ENCODE results near the gene RBM8A.

The RBM8A gene

DNA sequence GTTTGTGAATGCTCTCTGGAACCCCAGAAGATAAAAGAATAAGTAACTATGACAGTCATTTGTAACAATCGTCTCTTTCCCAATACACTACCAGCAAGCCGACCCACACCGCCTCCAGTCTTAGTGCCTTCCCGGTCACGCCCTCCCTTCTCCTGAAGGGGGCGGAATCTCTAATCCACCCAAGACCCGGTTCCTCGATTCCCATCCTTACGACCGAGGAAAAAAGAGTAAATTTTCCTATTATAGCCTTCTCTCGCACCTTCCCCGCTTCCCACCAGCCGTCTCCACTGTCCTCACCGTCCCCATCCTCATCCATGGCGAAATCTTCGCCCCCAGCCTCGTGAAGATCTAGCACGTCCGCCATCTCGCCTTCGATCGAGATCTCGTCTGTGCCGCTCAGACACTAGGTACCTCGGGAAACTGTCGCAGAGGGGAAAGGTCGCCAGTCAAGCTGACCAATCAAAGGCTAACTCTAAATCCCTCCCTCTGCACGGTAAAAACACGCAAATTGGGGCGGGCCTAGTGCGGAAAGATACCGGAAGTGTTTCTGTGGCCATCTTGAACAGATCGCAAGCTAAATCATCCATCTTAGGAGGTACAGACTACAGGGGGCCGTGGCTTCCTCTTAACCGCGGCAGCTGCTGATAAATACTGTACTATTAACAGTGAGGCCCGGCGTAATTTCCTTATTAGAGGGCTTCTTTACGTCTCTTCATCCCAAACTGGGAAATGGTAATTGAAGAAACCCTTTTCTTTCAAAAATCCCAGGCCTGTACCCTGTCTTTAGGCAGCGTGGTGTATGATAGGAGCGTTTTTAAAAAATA is at the start of gene RBM8A:
Gene RBM8A, minus strand, starts transcription at position 422 of the 824 bp plus-strand sequence. Its CDS starts 58 bp downstream, at position 364.
- DNase-seq (ENCODE audit: low spot score) = peak; percentile 98

DNA sequence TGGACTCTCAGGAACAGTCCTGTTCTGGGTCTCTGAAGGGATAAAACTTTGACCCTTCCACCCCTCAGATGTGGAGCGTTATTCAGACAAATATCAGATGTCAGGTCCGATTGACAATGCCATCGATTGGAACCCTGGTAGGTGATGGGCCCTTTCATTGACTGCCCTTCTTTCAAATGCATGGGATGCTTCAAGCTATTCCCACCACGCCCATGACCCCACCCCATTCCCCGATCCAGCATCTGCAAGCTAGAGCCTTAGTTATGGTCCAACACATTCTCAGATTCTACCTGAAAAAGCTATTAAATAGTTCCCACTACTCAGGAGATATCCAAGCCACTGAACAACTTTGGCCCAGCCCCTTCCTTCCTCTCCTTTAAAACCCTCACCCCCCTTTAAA is 49.7 kb upstream of the RBM8A start:
- no peak for DNase-seq (ENCODE audit: low spot score)

DNA sequence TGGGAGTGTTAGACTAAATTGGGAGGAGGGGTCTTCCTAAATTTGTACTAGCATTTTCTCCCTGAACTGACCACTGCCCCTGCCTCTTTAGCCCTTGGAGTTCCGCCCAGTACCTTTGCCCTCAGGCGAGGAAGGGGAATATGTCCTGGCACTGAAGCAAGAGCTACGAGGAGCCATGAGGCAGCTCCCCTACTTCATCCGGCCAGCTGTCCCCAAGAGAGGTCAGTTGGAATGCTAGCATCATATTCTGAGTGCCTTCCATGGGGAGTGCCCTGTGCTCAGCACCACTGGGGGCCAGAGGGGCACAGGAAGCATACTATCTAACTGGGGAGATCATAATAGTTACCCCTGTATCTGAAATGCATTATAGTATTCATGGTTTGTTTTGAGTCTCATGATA is 47.9 kb upstream of the RBM8A start:
- DNase-seq (ENCODE audit: low spot score) = no peak

DNA sequence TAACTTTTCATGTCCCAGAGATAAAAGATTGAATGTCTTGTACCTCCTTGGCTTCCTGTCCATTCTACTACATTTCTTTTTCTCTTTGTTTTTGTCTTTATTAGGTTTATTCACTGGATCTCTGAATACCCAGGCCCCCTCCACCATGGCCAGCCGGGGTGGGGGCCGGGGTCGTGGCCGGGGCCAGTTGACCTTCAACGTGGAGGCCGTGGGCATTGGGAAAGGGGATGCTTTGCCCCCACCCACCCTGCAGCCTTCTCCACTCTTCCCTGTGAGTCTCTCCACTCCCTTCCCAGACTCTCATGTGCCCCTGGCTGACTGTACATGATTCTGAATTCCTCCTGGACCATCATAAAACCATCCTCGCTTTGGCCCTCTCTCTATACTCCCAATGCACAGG is 47.4 kb upstream of the RBM8A start:
- DNase-seq (ENCODE audit: low spot score) = no peak

DNA sequence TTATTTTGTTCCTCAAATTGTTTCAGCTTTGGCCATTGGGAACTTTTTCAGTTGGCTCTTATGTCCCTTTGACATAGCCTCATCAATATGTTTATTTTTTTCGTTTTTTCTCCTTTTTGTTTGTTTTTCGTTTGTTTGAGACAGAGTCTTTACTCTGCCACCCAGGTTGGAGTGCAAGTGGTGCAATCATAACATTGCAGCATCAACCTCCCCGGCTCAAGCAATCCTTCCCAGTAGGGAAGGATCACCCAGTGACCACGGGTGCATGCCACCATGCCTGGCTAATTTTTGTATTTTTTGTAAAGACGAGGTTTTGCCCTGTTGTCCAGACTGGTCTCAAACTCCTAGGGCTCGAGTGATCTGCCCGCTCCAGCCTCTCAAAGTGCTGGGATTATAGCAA is 45.3 kb upstream of the RBM8A start:
- no peak for DNase-seq (ENCODE audit: low spot score)

DNA sequence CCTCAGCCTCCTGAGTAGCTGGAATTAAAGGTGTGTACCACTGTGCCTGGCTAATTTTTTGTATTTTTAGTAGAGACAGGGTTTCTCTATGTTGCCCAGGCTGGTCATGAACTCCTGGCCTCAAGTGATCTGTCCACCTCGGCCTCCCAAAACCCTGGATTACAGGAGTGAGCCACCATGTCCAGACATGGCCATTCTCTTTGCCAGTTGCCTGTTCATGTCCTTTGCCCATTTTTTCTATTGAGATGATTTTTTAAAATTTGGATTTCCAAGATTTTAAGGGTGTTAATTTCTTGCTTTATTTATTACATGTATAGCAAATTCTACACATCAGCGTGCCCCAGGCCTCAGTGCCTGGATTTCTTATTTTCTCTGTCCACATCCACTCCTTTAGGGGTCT is 40.0 kb upstream of the RBM8A start:
- DNase-seq (ENCODE audit: low spot score) = no peak

DNA sequence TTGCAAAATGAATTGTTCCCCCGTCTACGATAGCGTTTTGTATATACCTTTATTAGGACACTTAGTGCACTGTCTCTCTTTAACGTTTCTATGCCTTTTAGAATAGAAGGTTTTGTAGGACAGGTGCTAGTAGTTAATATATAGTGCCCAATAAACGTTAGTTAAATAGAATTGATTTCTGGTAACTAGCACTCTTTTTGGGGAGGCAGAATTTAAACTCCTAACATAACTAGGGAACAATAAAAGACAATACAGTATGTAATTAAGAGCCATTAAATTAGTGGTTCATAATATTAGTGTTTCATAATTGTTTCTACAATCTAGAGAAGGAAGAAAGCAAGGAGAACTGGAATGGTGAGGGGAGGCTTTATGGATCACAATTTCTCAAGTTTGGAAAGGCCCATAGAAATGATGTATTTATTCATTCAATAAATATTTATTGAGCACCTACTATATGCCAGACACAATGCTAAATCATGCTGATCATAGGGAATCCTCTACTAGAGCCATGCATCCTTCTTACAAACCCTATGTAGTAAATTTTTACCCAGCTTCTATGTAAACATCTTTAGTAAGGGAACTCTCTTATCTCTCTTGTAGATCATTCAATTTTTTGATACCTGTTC is 37.9 kb upstream of the RBM8A start:
- no peak for DNase-seq (ENCODE audit: low spot score)

DNA sequence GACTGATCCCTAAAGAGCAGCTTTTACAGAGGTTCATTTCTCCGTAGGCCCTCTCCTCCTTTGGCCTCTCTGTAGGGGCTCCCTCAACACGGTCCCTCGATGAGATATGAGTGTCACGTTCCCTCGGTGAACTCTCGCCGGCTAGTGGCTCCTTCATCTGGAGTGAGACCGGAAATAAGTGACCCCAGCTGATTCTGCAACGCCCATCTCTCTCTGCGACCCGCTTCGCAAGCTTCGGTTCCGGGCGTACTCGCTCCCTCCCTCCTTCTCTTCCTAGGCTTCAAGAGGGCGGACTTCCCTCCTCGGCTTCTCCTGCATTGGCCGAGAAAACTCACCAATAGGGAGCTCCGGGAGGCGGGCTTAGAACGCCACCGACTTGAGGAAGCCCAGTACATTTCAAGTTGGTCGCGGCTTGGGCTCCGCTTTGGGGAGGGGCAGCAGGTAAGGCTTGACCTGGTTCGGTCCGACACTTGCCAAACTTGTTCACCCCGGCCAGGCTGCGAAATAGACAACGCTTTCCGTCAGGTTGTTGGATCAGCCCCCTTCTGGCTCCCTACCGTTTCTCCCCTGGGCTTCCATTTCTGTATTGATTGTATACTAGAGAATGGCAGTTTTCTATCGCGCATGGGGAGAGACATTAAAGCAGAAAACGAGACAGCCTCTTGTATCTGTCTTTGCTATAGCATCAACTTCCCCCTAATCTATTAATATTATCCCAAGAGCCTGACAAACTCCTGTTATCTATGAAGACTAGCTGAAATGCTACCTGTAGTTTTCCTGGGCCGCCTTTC is 37.2 kb upstream of the RBM8A start, which contains the start of the genes ANKRD34A and POLR3GL:
Gene ANKRD34A, minus strand, starts transcription at position 248 of the 791 bp plus-strand sequence. CDS start 2,816 bp downstream, outside the sequence.
Gene POLR3GL, plus strand, starts transcription at position 363 of the 791 bp plus-strand sequence. CDS start 10,176 bp downstream, outside the sequence.
- DNase-seq (ENCODE audit: low spot score) = peak; percentile 94

DNA sequence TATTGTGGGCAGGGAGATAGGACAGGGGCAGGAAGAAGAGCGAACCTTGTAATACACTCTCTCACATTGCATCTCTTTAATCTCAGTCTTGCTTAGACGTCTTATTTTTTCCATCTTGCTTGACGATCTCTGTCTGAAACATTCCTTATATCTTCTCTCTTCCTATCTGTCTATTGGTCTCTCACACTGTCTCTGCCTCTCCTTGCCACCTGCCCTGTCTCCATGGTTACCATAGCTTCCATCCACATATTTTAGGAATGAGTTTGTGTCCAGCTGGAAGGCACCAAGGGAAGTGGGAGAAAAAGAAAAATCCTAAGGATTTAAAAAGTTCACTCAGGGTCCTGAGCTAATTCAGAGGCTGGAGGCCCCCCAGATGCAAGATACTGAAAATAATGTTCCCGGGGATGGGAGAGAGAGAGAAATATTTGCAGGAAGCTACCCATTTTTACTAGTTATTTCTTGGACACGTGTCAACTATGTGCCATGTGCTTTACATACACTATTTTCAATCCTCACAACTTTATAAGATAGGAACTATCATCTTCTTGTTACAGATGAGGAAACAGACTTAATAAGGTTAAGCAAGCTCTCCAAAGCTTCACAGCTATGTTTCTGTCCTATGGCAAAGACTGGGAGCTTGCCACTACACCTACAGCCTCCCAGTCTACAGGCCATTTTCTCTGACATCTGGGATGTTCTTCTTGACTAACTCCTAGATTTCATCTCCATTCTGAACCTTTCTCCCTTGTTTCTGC is 36.2 kb upstream of the RBM8A start:
- DNase-seq (ENCODE audit: low spot score) = no peak

DNA sequence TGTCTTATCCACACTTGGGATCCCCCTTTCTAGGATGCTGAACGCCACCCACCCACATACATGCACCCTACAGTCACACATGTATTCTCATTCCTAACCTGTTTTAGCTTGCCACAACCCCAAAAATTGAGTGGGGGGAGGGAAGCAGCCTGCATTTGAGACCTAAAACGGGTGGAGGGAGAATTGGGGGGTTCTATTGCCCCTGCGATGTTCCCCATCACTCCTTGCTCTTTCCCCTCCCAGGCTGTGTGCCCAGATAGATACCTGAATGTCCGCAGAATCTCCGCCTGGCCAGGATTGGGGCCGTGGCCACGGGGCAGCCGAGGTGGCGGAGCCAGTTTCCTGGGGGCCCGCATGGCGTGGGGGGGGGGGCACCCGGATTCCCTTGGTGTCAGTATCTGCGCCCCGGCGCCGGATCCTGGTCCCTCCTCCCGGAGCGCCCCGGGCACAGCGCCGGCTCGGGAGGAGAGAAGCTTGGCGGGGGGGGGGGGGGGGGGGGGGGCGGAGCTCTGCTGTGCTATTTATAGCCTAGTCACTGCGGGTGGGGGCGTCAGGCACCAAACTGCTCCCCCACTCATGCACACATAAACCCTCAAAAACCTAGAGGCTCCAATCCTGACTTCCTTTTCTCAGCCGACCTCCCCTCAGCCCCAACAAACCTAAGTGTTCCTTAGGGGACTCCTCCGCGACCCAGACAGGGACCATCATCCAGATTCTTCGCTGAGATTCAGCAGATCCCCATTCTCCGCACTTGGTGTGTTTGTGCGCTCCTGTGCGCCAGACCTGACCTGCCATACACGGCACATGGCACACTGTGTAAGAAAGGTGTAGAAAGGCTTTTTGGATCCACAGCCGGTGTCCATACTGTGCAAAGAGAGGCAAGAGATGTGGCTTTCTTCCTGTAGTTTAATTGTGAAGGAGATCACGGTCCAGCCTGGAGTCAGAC is 35.1 kb upstream of the RBM8A start:
- DNase-seq (ENCODE audit: low spot score) = no peak

DNA sequence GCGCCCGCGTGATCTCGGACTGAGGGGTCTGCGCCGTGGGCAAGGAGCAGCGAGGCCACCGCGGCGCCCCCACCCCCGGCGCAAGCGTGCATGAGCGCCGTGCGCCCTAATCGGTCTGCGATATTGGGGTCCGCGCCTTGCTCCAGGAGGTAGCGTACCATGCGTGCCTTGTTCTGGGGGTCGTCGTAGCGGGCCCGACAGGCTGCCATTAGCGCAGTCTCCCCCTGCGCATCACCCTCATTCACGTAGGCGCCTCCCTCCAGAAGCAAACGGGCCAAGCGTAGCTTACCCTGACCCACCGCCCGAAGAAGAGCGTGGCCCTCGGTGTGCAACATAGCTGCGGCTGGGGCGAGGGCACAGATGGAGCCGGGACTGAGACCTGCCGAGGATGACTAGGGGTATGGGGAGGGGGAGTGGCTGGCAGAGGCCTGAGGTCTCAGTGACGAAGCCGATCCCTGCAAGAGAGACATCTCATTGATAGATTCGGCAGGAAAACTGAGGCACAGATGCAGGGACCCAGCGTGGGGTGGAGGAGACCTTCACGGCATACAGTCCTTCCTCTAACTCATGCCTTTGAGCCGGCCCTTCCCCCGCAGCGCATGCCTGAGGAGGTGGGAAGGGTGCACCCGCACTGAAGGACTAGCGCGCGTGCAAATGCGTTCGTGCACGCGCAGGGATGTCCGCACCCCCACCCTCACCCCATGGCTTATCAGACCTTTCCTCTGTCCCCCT is 34.3 kb upstream of the RBM8A start:
- DNase-seq (ENCODE audit: low spot score) = no peak

DNA sequence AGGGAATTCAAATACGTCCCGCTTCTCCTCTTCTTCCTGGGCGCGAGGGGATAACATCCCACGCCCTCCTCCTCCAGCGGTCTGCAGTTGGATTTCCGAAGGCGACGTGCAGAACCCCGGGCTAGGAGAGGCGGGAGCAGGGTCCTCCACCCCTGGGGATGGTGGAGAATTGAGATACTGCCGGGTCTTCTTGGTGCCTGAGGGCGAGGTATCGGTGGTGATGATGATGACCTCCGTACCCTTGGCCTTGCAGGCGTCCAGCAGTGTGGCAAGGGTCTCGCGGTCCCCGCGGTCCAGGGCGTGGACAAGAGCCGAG is 33.8 kb upstream of the RBM8A start:
- DNase-seq (ENCODE audit: low spot score) = no peak

DNA sequence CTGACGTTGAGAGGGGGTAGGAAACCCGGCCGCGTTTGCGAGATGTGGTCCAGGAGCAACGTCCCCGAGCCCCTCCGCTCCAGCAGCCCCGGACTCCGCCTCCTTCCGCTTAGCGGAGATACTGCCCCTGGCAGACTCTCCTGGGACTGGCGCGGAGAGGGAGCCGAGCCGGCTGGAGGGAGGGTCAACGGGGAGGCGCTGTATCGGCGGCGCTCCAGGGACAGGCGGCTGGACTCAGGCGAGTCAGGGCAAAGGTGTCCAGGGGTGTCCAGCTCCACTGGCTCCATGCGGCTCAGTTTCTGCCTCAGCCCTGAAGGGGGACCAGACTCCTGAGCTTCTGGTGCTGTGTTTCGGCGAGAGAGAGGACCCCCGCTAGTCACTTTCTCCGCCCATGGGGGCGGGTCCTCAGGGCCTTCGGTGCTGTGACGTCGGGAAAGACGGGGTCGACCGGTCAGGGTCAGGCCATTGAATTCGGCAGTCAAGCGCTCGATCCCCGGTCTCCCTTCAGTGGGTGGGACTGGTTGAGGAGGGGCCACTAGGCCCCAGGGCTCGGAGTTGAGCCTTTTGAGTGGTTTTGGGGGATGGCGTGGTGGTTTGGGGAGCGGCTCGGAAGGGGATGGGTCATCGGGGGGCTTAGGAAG is 33.3 kb upstream of the RBM8A start:
- DNase-seq (ENCODE audit: low spot score) = no peak

DNA sequence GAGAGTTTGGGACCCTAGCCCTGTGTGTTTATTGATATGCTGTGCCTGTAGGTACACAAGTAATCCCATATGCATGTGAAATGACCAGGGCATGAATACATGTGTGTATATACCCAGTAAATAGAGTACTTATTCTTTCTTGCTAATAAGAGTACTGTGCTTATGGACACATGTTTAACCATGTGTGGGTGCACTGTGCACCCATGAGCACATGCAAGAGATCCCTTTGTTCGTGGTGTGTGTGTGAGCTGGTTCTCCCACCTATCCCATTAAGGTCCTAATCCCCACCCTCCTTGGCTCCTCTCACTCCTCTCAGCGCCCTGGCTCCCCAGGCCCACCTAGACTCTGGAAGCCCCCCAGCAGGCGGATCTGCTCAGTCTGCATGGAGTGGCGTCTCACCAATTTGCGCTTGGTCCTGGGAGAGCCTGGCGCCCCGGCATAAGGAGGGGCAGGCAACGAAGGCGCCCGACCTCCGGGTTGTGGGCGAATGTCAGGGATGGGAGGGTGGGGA is 32.7 kb upstream of the RBM8A start:
- DNase-seq (ENCODE audit: low spot score) = no peak

DNA sequence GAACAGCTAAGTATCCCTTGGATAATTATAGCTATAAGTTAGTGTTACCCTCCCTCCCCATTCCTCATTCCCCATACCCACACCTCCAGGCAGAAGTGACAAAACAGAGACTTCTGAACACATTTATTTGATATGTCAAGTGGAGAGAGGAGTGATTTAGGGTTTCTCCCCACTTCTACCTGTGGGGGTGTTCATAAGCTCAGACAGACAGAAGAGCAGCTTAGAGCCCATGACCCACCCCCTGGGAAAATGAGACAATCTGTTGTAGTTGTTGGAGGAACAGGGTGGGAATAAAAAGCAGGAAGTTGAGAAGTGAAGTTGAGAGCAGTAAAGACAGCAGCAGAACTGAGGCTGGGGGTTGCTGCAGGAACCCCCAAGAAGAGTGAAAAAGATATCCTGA is 32.0 kb upstream of the RBM8A start:
- DNase-seq (ENCODE audit: low spot score) = no peak

DNA sequence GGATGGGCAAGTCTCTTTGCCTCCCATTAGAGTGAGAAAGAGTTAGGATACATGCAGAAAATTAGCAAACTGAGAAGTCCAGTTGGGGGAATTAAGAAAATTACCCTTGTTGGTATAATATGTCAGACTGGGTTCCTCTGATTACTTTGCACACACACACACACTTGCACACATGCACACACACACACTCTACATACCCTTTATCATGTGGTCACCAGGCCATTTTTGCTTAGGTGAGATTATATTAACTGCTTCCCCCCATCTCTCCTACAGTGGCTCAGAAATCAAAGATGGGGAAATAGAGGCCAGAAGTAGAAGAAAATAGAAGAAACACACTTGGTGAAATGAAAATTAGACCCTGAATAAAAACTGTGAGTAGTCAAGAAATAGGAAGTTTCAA is 31.4 kb upstream of the RBM8A start:
- DNase-seq (ENCODE audit: low spot score) = no peak

DNA sequence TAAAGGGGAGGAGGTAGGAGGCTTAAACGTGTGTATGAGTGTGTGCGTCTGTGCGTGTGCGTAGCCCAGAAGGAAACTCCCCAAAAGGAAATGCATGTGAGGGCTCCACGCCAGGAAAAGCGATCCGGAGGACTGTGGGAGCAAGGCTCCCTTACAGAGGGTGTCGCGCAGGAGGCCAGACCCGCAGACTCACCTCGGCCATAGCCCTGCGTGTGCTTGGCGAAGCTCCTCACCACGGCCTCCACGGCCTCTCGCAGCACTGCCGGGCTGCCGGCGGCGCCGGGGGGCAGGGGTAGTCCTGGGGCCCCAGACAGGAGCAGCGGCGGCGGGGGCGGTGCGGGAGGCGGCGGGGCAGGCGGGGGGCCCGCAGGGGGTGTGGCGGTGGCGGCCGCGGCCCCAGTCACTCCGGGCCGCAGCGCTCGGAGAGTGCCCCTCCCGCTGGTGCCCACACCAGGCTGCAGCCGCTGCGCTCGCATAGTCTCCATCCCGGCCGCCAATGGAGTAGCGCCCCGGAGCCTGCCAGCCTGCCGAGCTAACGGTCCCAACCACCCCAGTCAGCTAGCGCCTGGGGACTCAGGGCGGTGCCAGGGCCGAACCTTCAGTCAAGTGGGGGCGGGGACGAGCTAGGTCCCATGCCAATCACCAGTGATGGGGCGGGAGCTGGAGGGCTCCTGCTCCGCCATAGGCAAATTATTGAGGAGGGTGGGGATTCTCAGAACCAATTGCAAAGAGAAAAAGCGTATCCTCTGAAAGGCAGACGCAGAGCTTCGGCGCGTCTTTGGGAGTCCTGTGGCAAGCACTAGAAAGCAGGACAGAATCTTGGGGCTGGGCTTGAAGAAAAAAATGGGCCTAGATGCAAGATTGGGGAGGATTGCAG is 30.4 kb upstream of the RBM8A start, which contains the start of gene LIX1L:
Gene LIX1L, minus strand, starts transcription at position 575 of the 877 bp plus-strand sequence. Its CDS starts 90 bp downstream, at position 485.
- DNase-seq (ENCODE audit: low spot score) = peak; percentile 97

DNA sequence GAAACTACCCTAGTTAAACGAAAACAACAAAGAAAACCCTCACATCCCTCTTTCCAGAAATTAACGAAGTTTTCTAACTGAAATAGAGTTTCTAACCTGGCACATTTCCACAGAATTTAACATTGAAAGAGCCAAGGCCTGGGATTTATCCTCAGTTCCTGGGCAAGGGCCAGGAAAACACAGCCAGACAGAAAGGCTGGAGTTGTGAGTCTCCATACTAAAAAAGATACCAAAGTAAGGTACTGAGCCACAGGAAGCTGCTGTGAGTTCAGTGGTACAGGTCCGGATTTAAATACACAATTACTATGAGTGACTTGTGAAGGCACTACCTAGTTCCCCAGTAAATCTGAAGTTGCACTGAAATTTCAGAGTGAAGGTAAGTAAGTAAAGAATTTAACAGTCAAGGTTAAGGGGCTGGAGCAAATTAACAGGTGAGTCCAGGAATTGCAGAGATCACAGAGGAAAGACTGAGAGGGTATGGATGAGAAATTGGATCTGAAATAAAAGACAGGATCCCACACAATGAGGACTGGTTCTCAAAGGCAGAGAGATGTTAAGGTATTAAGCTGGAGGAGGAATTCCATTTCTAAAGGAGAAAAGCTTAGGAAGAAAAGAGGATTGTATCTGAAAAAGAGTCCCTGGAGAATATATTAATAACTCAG is 29.6 kb upstream of the RBM8A start:
- no peak for DNase-seq (ENCODE audit: low spot score)
